Adrenal gland (tissue), 12 donors: ENCODE results near the gene GRIK1. TPM values are rescaled to one million over a fixed set of nuclear protein-coding genes. Genes with fewer than 3 reads are reported as not detected.

Source experiments
- DNase-seq, 7 donors: peaks; one replicate each; pipeline ENCODE4 v3.0.0-alpha.2; 2019 to 2020
- H3K27ac ChIP-seq, 5 donors: fragments of 200-600 bp; sonication (generic) in 4 of 5; 1 replicate in 3 of 5; 2 replicates in 2 of 5; pipeline versions ENCODE4 v1.5.1 to v1.8.0; 2016 to 2020; ENCODE audit warnings: mild to moderate bottlenecking in 1 of 5
- H3K27me3 ChIP-seq: fragments of 200-600 bp; 2 replicates; pipeline ENCODE4 v1.8.0; 2021
- H3K36me3 ChIP-seq, 2 donors: fragments of 200-600 bp; replicated peaks in 1 of 2; 1 replicate in 1 of 2; 2 replicates in 1 of 2; pipeline versions ENCODE4 v1.5.1 to v1.8.0; 2018 to 2022
- H3K4me1 ChIP-seq, 2 donors: fragments of 200-600 bp; replicated peaks in 1 of 2; 1 replicate in 1 of 2; 2 replicates in 1 of 2; pipeline versions ENCODE4 v1.5.1 to v1.8.0; 2018 to 2021
- H3K4me3 ChIP-seq, 4 donors: fragments of 200-600 bp; sonication (generic) in 3 of 4; one replicate each; pipeline ENCODE4 v1.5.1; 2016 to 2018
- H3K9me3 ChIP-seq, 3 donors: fragments of 200-600 bp; sonication (generic) in 1 of 3; replicated peaks in 1 of 3; 1 replicate in 2 of 3; 2 replicates in 1 of 3; pipeline versions ENCODE4 v1.5.1 to v1.8.0; 2016 to 2021
- POLR2A ChIP-seq, 2 donors: fragments of 450-650 bp; IDR thresholded peaks; one replicate each; pipeline ENCODE4 v1.6.1; 2017; ENCODE audit warnings: antibody characterized with exemption in 2 of 2, mild to moderate bottlenecking in 2 of 2, moderate library complexity in 1 of 2
- WGBS, 4 donors: extraction: QIAGEN DNeasy Blood & Tissue Kit in 2 of 4; methylation state at CpG; one replicate each; pipeline versions ENCODE4 v1.1.5 to v1.1.7; 2013 to 2017; 5-methylcytosine and 5-hydroxymethylcytosine counted together
- intact Hi-C, 2 donors: fragments of 100-400 bp; cut with DNase I; formaldehyde crosslinking; loops; one replicate each; pipeline versions ENCODE4 v1.14.1 to v1.15.0; 2022 to 2023
- polyA plus RNA-seq, 3 donors: library from polyadenylated mRNA; stranded (reverse); fragments of 200-250 nt in 2 of 3; fragments of 350-450 nt in 1 of 3; fragmentation: Illumina TruSeq in 1 of 3; extraction: RNeasy Lipid Tissue Mini Kit (QIAGEN cat#74804) in 1 of 3; gene quantifications; one replicate each; pipeline ENCODE4 v1.2.3, GENCODE V29; 2013 to 2014
- total RNA-seq, 9 donors: library from RNA; depleted of rRNA in 4 of 9; stranded (reverse); fragments of >200 nt in 4 of 9; fragments of 120-200 nt in 1 of 9; fragmentation: NEBNext Ultra II Directional in 1 of 9; extraction: Animal tissue kit (Norgen Biotek cat#: 25700) in 1 of 9; gene quantifications; one replicate each; pipeline versions ENCODE4 v1.1.0 to v1.2.4, GENCODE V29; 2013 to 2023
- TF ChIP-seq, protein P1 (sequence below), 6 experiments: fragments of 450-650 bp in 4 of 6; fragments of 200-600 bp in 2 of 6; sonication (generic) in 1 of 6; IDR thresholded peaks; 1 replicate in 5 of 6; 2 replicates in 1 of 6; pipeline versions ENCODE4 v1.5.1 to v1.8.0; 2016 to 2021; ENCODE audit warnings: antibody characterized with exemption in 6 of 6, mild to moderate bottlenecking in 2 of 6, moderate library complexity in 1 of 6
- donor health status: healthy with polysubstance abuse.
- donor health status: Bipolar disorder and iron deficiency.
- donor health status: DM: yes; HTN: yes; CAD: no.
- donor health status: DM: no; HTN: no; CAD: no.
- donor health status: DM: no; HTN: no; CAD: no.
- donor health status: DM: yes; HTN: yes; CAD: no.

GRIK1 gene
- total and polyA plus RNA-seq, 12 donors = 0.23 to 47.4 (median 8.1) TPM; not detected in 3

DNA sequence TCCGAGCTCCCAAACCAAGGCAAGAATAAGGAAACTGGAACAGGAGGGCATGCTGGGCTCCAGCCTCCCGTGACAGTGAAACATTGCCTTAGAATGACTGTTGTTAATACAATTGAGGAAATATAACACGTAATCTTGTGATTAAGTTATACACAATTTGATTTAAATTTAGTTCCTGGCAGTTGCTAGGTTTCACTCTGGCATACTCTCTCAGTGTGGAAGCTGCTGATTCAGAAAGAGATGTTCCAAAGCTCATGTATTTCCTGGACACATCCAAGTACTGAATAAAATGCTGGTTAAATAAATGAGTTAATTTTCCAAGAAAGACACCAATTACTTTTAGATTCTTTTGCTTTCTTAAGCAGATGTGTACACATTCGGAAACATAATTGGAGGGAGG is 176.1 kb downstream of the GRIK1 start:
- H3K27me3 ChIP-seq = no peaks in the 10 kb centered on the region
- WGBS, 4 donors = 78 to 83% (median 80%) methylated on average over 4 of the region's 4 CpGs
- TF ChIP-seq, protein P1, sequence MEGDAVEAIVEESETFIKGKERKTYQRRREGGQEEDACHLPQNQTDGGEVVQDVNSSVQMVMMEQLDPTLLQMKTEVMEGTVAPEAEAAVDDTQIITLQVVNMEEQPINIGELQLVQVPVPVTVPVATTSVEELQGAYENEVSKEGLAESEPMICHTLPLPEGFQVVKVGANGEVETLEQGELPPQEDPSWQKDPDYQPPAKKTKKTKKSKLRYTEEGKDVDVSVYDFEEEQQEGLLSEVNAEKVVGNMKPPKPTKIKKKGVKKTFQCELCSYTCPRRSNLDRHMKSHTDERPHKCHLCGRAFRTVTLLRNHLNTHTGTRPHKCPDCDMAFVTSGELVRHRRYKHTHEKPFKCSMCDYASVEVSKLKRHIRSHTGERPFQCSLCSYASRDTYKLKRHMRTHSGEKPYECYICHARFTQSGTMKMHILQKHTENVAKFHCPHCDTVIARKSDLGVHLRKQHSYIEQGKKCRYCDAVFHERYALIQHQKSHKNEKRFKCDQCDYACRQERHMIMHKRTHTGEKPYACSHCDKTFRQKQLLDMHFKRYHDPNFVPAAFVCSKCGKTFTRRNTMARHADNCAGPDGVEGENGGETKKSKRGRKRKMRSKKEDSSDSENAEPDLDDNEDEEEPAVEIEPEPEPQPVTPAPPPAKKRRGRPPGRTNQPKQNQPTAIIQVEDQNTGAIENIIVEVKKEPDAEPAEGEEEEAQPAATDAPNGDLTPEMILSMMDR (IDR thresholded peaks at IDR 0.05) = no peak
- TF ChIP-seq POLR2A (IDR thresholded peaks at IDR 0.05) = no peak
- H3K4me1 ChIP-seq = peaks cover 0 to 6% of the 10 kb centered on the region in 2 donors
- intact Hi-C loops = no loop called here
- H3K36me3 ChIP-seq = no peaks in the 10 kb centered on the region
- peak in 1 of 7 donors; percentile 57 for DNase-seq
- no peaks in the 10 kb centered on the region for H3K9me3 ChIP-seq
- no peak overlapping the region for H3K27ac ChIP-seq
- no peak overlapping the region for H3K4me3 ChIP-seq

DNA sequence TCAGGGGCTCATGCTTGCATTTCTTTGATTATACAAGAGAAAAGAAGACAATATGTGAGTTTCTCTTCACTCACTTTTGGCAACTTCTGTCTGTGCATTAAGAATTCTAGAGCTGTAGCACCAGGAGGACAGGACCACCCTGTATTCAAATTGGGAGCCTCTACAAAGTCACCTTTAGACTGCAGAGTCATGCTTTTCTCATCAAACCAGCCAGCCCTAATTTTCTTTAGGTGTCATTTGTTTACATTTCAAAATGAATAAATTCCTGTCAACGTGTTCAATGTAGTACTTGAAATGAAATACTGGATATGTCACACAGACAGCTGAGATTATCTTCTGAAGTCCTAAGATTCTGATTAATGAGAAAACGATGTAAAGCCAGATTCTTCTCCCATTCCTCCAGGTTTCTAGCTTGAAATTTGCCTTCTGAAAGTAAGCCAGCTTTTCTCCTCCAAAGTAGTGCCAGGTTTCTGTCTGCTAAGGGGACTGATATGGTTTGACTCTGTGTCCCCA is 177.2 kb downstream of the GRIK1 start:
- Histone ChIP-seq H3K9me3 (no peaks in the 10 kb centered on the region), H3K4me1 (peaks cover 0 to 6% of the 10 kb centered on the region in 2 donors), H3K27me3 (no peaks in the 10 kb centered on the region), H3K27ac (no peak overlapping the region), H3K36me3 (no peaks in the 10 kb centered on the region), H3K4me3 (no peak overlapping the region)
- TF ChIP-seq, protein P1 (IDR thresholded peaks at IDR 0.05) = no peak
- no peak for TF ChIP-seq POLR2A (IDR thresholded peaks at IDR 0.05)
- intact Hi-C loops = no loop called here
- WGBS, 4 donors = 52 to 78% (median 59%) methylated on average over 2 of the region's 2 CpGs
- DNase-seq = no peak

DNA sequence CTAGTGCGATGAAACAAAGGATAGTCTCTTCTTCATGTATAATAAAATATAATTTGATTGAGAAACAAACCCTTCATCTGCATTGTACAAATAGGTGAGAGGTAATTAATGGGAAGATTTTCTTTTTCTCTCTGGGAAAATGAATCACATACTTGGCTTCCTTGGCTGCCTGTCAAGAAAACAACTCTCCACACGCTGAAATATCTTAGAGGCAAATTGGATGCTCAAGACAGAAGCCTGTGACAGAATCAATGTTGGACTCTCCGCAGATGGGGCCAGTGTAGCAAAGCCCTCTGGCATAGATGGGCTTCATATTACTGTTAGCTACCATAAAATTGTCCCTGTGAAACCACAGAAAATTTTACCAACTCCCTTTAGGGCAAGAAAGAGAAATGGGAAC is 186.6 kb downstream of the GRIK1 start:
- Histone ChIP-seq H3K4me3 (no peak overlapping the region), H3K9me3 (no peaks in the 10 kb centered on the region), H3K36me3 (no peaks in the 10 kb centered on the region), H3K27me3 (no peaks in the 10 kb centered on the region), H3K4me1 (no peaks in the 10 kb centered on the region), H3K27ac (no peak overlapping the region)
- WGBS, 4 donors = 53 to 69% (median 63%) methylated on average over 3 of the region's 3 CpGs
- intact Hi-C loops = no loop called here
- TF ChIP-seq, protein P1 (IDR thresholded peaks at IDR 0.05) = no peak
- no peak for TF ChIP-seq POLR2A (IDR thresholded peaks at IDR 0.05)
- DNase-seq = no peak

DNA sequence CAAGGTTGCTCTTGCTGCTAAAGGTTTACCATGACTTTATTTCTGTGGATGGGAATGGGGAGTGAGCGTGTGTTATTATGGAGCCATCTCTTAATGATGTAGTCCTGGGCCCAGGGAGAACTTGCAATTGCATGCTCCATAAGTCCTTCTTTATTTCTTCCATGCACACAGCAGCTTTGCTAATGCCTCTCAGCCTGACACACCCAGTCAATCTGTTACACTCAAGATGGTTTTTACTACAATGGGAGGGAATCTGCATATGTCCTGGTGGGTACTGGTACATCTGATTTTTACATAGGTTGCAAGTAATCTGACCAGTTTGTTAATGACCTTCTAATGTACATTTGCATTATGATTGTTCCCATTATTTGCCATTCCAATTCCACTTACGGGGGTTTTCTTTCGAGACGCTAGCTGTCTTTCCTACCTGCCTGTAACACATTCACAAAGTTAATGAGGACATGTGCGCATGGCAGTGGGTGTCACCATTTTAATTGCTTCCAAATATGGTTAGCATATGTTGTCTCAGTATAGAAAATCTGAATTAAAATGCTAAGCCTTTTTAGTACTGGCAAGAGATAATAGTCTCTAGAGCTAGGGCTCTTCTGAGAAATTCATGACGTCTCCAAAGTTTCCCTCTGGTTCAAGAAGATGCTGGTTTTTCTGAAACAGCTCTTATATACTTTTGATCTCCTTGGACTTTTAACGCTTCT is 188.2 kb downstream of the GRIK1 start:
- WGBS, 4 donors = 89 to 95% (median 93%) methylated on average over 7 of the region's 7 CpGs

More for the DNA sequence above, 188.2 kb downstream of the GRIK1 start:
- Histone ChIP-seq H3K9me3 (no peaks in the 10 kb centered on the region), H3K27ac (no peak overlapping the region), H3K27me3 (no peaks in the 10 kb centered on the region), H3K4me1 (no peaks in the 10 kb centered on the region), H3K4me3 (no peak overlapping the region), H3K36me3 (no peaks in the 10 kb centered on the region)
- TF ChIP-seq, protein P1 (IDR thresholded peaks at IDR 0.05) = no peak
- no peak for DNase-seq
- intact Hi-C loops = no loop called here
